ELF-1 (cell line): ENCODE results near the gene BRCA1.
"Not testable (repeated sequence)": the region's sequence is repeated elsewhere in the genome, so short reads cannot be mapped to it uniquely, and the experiment has no call there.

Experiments used
- DNase-seq: peaks from one replicate; pipeline ENCODE4 v3.0.0-alpha.2; 2016; ENCODE audit warnings: low read depth, low spot score

BRCA1 gene

GRCh38 chr17:43125133-43125966, at the start of gene BRCA1:
TSS of gene BRCA1 (minus strand) at chr17:43125364. CDS start at chr17:43124096, 1,268 bp downstream.
- peak; percentile 100 for DNase-seq

GRCh38 chr17:43171586-43172487, 46.7 kb upstream of the BRCA1 start:
- DNase-seq, result peak; percentile 44

GRCh38 chr17:43170766-43171585, 45.8 kb upstream of the BRCA1 start, which contains the start of gene NBR1:
TSS of gene NBR1 (plus strand) at chr17:43171214. CDS start at chr17:43175800, 4,586 bp downstream.
- peak; percentile 99 for DNase-seq

GRCh38 chr17:43170140-43170765, 45.1 kb upstream of the BRCA1 start:
- DNase-seq, result peak; percentile 98

GRCh38 chr17:43169561-43170139, 44.5 kb upstream of the BRCA1 start:
- no peak for DNase-seq

- DNase-seq, result not testable (repeated sequence)
These were observed 40.8 kb upstream of the BRCA1 start for GRCh38 chr17:43165971-43166370.

GRCh38 chr17:43159957-43160356, 34.8 kb upstream of the BRCA1 start:
- not testable (repeated sequence) for DNase-seq

GRCh38 chr17:43159232-43159631, 34.1 kb upstream of the BRCA1 start:
- DNase-seq, result not testable (repeated sequence)

GRCh38 chr17:43155666-43156065, 30.5 kb upstream of the BRCA1 start:
- DNase-seq, result no peak

- DNase-seq, result not testable (repeated sequence)
These were observed 28.2 kb upstream of the BRCA1 start for GRCh38 chr17:43153197-43153835.

GRCh38 chr17:43151880-43152456, 26.8 kb upstream of the BRCA1 start:
- DNase-seq, result no peak

GRCh38 chr17:43146649-43147048, 21.5 kb upstream of the BRCA1 start:
- DNase-seq, result peak; percentile 20

GRCh38 chr17:43143201-43143600, 18.0 kb upstream of the BRCA1 start:
- DNase-seq, result no peak

GRCh38 chr17:43142153-43142552, 17.0 kb upstream of the BRCA1 start:
- no peak for DNase-seq

GRCh38 chr17:43140396-43141332, 15.5 kb upstream of the BRCA1 start:
- no peak for DNase-seq

- DNase-seq, result peak; percentile 22
These were observed 13.4 kb upstream of the BRCA1 start for GRCh38 chr17:43138531-43138930.

- DNase-seq, result not testable (repeated sequence)
These were observed 11.4 kb upstream of the BRCA1 start for GRCh38 chr17:43136574-43136973.

- peak; percentile 14 for DNase-seq
These were observed 10.3 kb upstream of the BRCA1 start for GRCh38 chr17:43135454-43135819.
